Fibroblast of gingiva (primary cell): ENCODE measurements around the gene FAM124A.

Source experiments
- DNase-seq: peaks from one replicate; pipeline ENCODE4 v3.0.0-alpha.2; 2011; ENCODE audit warnings: low read depth

Gene FAM124A

GRCh38 chr13:51221108-51221507 lies 1.1 kb upstream of the FAM124A start:
- DNase-seq = no peak

DNA sequence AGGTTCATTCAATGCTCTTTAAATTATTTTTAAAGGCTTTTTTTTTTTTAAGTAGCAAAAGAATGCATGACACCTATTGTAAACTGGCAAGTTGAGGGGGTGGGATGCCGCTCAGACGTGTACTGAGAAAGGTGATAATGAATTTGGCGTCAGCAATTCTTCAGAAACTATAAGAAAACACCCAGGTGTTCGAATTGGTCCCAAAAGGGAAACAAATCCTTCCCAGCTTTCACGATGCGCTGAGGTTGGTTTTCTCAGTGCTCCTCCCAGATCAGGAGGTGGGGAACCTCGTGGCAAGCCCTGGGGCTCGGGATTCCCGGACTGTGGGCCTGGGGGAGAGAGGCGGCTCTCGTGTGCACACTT lies 543 bp upstream of the FAM124A start:
- no peak for DNase-seq

DNA sequence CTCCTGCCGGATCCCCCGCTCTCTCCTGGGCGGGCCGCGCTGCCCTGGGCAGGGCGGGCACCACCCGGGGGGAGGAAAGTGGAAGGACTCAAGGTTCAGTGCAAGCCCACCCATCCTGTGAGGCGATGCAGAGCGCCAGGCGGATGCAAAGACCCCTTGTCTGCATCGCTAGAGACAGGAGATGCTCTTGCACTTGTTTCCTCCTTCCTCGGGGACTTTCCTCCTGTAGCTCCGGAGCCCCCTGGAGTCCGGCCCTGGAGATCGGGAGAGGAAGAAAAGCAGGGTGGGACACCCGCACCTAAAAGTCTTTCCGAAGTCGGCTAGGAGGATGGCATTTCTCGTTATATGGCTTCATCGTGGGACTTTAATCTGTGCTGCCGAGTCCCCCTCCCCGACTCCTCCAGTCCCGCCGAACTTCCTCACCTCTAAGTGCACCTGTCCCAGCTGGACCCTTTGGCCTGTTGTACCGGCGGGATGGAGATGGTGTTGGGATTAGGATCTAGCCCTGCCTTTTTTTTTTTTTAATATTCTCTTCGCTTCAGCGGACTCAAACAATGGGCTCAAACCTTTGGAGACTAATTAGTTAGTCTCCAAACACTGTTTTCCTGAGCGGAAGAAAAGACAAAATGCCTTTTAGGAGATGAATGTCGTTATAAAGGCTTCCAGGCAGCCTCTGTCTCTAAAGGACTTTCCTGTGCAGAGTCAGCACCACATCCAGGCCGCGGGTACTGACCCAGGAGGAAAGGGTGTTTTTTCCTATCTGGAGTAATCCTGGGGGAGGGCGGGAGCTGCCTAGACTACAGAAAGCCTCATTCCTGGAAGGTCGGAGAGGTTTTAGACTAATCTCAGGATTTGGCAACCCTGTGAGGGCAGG lies 725 bp downstream of the FAM124A start:
- DNase-seq = no peak

GRCh38 chr13:51223560-51224270 lies 1.5 kb downstream of the FAM124A start:
- DNase-seq = no peak

DNA sequence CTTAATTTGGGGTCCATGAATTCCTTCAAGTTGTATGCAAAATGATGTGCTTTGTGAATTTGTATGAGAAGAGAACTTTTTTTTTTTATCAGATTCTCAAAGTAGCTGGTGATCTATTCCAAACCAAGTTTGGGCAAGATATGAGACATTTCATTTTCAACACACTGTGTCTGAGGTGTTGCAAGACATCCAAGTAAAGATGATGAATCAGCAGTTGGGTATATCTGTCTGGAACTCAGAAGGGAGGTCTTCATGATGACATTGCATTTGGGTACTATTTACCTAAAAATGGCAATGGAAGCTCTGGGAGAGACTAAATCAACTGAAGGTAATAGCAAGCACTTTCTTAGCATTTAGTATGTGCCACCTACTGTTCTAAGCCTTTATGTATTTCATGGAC lies 2.8 kb downstream of the FAM124A start:
- peak; percentile 53 for DNase-seq

GRCh38 chr13:51227404-51227803 lies 5.2 kb downstream of the FAM124A start:
- no peak for DNase-seq

DNA sequence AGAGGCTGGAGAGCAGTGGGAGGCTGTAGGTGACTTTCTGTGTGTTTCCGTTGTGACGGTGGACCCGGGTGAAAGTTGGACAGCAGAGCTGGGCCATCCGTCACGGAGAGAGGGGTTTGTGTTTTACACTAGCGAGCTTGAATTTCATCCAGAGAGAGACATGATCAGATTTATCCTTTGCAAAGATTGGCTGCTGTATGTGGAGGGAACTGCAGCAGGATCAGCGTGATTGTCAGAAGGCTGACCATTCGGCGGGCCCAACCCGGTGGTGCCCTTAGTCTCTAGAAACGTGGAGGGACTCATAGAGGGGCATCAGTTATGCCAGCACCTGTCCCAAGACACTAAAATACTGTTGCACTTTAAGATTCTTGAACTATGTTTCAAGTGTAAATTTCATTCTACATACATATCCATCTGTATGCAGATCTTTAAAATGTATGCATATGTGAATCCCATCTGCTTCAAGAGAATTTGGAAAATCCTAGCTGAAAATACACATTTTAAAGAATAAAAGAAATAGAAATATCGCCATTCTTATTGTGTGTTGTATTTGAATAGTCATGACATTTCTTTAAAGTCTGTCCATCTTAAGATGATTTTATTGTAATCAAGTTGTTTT lies 7.0 kb downstream of the FAM124A start:
- no peak for DNase-seq

GRCh38 chr13:51229731-51230130 lies 7.5 kb downstream of the FAM124A start:
- DNase-seq = no peak

DNA sequence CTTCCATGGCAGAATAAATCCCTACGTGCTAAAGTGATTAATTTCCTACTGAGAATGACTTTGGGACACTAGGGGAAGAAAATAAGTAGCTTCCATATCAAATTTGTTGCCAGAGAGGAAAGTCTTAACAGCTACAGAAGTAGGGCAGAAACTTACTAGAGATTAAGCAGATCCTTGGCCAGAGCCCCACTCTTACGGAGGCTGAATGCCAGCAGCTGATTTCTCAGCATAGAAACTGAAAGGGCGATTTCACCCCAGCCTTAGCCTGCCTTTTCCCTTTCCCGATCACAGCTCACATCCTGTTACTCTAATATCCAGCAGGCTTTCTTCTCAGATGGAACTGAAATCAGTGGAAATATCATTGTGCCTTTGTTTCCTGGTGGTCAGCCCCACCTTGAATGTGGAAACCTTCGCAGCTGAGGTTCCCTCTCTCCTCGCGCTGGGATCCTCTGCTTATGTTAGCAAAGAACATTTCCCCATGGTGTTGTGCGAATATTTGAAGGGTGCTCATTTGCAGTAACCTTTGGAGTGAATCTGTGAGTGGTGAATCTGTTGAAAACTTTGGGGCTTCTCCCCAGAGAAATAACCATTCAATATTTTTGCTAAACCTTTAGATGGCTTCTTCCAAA lies 8.4 kb downstream of the FAM124A start:
- DNase-seq = peak; percentile 58

- no peak for DNase-seq
Observed at GRCh38 chr13:51231456-51231855, 9.3 kb downstream of the FAM124A start.

- no peak for DNase-seq
Observed at GRCh38 chr13:51232328-51232727, 10.1 kb downstream of the FAM124A start.

- DNase-seq = no peak
Observed at GRCh38 chr13:51233117-51233826, 11.1 kb downstream of the FAM124A start.

GRCh38 chr13:51234676-51235075 lies 12.5 kb downstream of the FAM124A start:
- no peak for DNase-seq

DNA sequence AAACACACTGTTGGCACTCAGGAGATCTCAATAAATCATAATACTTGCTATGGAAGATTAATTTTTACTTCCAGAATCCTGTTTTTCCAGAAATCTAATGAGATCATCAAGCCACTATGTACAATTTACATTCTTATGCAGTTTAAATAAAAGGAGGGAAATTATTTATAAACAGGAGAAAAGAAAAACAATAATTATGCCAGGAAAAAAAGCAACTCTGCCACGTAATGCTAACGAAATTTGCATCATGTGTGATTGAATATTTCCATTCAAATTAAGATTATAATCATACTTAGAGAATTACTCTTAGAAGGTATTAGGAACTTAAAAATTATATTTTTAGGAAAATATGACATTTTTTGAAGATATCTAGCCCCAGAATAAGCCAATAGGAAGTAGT lies 13.0 kb downstream of the FAM124A start:
- peak; percentile 50 for DNase-seq

DNA sequence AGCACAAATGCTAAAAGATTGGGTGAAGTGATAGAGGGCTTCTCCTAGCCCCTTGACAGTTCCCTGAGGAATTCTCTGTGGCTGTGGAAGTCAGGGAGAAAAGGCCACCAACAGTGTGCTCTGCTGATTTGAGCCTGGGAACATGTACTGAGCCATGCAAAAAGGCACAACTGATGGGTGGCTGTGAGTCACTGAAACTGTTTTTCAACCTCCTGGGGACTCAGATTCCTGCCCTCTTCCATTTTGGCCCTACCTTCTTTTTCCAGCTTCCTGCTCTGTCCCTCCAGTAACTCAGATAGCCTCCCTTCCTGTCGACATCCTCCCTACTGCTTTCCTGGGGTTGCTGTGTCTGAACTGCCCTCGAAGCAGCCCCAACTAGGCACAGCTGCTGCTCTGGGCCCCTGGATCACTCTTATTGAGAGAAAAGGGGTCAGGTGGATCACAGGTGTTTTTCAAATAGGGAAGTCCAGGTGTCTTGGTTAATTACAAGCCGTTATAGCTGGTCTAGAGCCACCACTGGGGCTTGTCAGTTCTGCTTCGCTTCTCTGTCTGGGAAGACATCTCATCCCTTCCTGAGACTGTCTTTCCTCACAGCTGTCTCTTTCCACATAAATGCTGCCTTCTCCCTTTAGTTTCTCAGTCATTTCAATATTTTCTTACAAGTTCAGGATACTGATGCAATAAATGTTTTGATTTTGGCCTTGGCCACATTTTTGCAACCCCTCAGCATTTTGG lies 13.7 kb downstream of the FAM124A start:
- no peak for DNase-seq

- DNase-seq = no peak
Observed at GRCh38 chr13:51236491-51236792, 14.2 kb downstream of the FAM124A start.

GRCh38 chr13:51237386-51237785 lies 15.2 kb downstream of the FAM124A start:
- DNase-seq = no peak

DNA sequence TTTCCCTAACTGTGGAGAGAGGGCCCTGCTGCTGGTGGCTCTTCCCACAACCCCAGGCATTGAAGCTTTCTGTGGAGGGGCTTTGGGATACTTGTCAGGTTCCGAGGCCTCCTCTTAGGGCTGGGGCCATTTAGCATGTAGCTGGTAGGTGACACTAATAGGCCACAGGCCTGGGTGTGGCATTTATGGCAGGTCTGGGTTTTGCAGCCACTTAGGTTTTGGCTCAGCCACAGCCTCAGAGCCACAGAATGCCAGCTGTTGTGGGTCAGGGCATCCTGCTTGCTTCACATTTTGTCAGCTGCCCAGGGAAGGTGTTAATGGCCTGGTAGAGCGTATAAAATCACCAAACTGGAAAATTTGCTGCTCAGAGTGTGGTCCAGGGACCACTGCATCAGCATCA lies 15.7 kb downstream of the FAM124A start:
- no peak for DNase-seq

DNA sequence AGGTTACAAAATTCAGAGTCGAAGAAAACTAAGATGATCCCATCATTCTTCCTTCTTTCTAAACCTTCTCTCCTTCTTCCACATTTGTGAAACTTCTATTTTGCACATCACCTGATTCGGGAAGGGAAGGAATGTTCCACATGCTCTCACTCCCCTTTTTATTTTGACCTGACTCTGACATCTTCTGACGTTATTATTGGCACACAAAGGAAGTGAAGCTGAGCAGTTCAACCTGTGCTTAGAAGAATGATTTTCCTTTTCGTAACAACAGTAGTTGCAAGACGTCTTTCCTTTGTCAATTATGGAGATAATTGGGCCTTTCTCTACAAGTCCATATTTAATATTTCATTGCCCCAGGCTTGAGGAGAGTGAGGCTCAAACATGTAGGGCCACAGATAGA lies 18.0 kb downstream of the FAM124A start:
- DNase-seq = no peak

DNA sequence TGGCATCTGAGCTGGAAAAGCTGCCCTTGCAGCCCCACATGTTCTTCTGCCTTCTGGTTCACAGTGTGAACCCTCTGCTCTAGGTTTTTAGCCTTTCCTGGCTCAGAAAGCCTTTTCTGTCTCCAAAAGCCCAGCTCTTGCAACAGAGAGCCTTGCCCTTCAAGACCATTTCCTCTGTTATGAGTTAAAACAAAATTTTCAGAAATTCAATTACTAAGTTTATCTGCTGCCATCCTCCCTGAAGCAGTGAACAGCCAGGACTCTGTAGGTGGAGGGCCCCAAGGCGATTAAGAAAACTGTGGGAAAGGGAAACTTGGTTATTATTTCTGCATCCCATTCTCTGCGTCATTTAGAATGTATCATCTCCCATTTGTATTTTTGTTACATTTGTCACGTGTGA lies 18.8 kb downstream of the FAM124A start:
- peak; percentile 58 for DNase-seq

- DNase-seq = peak; percentile 86
Observed at GRCh38 chr13:51241720-51242119, 19.5 kb downstream of the FAM124A start.
